ENCODE data around the gene PSMD9.

DNA sequence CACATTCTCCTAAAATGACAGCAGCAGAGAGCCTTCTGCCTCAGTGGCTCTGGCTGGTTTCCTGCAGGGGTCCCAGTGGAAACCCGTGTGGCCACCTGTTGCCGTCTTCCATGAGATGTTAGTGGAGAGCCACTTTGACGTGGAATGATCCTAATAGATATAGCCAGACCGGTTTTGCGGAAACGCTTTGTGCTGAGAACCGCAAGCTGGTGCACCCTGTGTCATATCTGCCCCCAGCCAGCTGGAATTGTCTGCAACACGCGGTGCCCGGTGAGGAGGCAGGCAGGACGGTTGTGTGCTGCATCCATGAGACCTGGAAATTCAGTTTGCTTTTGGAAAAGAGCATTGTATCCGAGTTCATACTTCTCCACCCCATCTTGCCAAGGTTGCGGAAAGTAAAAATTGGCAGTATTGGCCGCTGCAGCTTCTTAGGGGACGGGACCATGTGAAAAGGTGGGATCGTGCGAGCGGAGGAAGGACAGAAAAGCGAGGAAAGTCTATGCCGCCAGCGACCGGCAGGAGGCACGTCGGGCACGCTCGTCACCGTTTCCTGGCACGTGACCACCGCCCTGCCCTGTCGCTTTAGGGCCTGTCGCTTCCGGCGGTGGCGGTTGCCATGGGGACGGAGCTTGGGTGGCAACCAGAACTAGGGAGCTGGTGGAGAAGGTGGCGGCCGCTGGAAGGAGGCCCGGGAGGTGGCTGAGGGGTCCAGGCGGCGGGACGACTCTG, 29.5 kb downstream of the PSMD9 start, which contains the start of gene CFAP251:
- TF ChIP-seq, protein P1, sequence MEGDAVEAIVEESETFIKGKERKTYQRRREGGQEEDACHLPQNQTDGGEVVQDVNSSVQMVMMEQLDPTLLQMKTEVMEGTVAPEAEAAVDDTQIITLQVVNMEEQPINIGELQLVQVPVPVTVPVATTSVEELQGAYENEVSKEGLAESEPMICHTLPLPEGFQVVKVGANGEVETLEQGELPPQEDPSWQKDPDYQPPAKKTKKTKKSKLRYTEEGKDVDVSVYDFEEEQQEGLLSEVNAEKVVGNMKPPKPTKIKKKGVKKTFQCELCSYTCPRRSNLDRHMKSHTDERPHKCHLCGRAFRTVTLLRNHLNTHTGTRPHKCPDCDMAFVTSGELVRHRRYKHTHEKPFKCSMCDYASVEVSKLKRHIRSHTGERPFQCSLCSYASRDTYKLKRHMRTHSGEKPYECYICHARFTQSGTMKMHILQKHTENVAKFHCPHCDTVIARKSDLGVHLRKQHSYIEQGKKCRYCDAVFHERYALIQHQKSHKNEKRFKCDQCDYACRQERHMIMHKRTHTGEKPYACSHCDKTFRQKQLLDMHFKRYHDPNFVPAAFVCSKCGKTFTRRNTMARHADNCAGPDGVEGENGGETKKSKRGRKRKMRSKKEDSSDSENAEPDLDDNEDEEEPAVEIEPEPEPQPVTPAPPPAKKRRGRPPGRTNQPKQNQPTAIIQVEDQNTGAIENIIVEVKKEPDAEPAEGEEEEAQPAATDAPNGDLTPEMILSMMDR (IDR thresholded peaks at IDR 0.05): peak; percentile 72 to 92
- TF ChIP-seq EP300 (IDR thresholded peaks at IDR 0.05): no peak
- no peak for TF ChIP-seq POLR2A (IDR thresholded peaks at IDR 0.05)
- TF ChIP-seq POLR2AphosphoS5 (IDR thresholded peaks at IDR 0.05): peak in 1 of 3 donors; percentile 86
